Esophagus muscularis mucosa (tissue), 3 donors: ENCODE results near the gene ZNF92.

ENCODE experiments used
- EP300 ChIP-seq: sonication (generic); formaldehyde crosslinking; IDR thresholded peaks from one replicate; pipeline ENCODE4 v1.6.1; 2017; ENCODE audit warnings: antibody characterized with exemption
- TF ChIP-seq, protein P1 (sequence below), 3 experiments: fragments of 200-600 bp in 2 of 3; fragments of 450-650 bp in 1 of 3; sonication (generic) in 2 of 3; IDR thresholded peaks; one replicate each; pipeline ENCODE4 v1.5.1; 2017 to 2019; ENCODE audit warnings: antibody characterized with exemption in 3 of 3, mild to moderate bottlenecking in 2 of 3, moderate library complexity in 1 of 3

DNA sequence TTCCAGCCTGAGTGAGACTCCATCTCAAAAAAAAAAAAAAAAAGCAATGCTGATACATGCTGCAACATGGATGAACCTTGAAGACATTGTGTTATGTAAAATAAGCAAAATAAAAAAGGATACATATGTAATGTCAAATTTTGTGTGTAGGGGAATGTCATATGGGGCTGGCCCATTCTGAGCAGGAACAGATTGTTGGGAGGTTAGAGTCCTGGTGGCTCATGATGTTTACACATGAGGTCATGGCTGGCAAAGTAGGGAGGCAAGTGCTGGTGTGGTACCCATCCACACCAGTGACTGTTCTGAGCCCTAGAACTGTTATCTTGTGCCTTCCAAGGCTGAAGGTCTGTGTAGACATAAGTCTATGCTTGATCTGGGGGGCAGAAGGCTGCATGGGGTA lies 37.6 kb downstream of the ZNF92 start:
- TF ChIP-seq, protein P1, sequence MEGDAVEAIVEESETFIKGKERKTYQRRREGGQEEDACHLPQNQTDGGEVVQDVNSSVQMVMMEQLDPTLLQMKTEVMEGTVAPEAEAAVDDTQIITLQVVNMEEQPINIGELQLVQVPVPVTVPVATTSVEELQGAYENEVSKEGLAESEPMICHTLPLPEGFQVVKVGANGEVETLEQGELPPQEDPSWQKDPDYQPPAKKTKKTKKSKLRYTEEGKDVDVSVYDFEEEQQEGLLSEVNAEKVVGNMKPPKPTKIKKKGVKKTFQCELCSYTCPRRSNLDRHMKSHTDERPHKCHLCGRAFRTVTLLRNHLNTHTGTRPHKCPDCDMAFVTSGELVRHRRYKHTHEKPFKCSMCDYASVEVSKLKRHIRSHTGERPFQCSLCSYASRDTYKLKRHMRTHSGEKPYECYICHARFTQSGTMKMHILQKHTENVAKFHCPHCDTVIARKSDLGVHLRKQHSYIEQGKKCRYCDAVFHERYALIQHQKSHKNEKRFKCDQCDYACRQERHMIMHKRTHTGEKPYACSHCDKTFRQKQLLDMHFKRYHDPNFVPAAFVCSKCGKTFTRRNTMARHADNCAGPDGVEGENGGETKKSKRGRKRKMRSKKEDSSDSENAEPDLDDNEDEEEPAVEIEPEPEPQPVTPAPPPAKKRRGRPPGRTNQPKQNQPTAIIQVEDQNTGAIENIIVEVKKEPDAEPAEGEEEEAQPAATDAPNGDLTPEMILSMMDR (IDR thresholded peaks at IDR 0.05): no peak
- TF ChIP-seq EP300: no peak
